K562 (cell line): ENCODE data around the gene PRR14. TPM values are rescaled to one million over a fixed set of nuclear protein-coding genes. Genes with fewer than 3 reads are reported as not detected.

Experiments
- AFF4 ChIP-seq: sonication (generic); formaldehyde crosslinking; IDR thresholded peaks from 2 replicates; pipeline ENCODE4 v1.8.0; 2023; ENCODE audit warnings: mild to moderate bottlenecking, missing genetic modification reagents
- ATF4 ChIP-seq: fragments of 450-650 bp; formaldehyde crosslinking; IDR thresholded peaks from 2 replicates; pipeline ENCODE4 v1.4.0; 2022; ENCODE audit warnings: mild to moderate bottlenecking, moderate library complexity
- BRD9 ChIP-seq: fragments of 450-650 bp; IDR thresholded peaks from 2 replicates; pipeline ENCODE4 v1.6.1; 2018; ENCODE audit warnings: low read depth; ENCODE audit not compliant: partially characterized antibody
- CREB3 ChIP-seq: fragments of 450-650 bp; conservative IDR thresholded peaks from 2 replicates; pipeline ENCODE4 v1.6.1; 2016; ENCODE audit warnings: missing genetic modification characterization, low read depth, mild to moderate bottlenecking, missing compliant biosample characterization, moderate library complexity
- EHMT2 ChIP-seq: fragments of 450-650 bp; IDR thresholded peaks from 2 replicates; pipeline ENCODE4 v1.6.1; 2018; ENCODE audit warnings: antibody characterized with exemption
- ELK3 ChIP-seq: fragments of 450-650 bp; formaldehyde crosslinking; IDR thresholded peaks from 2 replicates; pipeline ENCODE4 v1.4.0; 2020; ENCODE audit warnings: mild to moderate bottlenecking
- EWSR1 ChIP-seq: fragments of 450-650 bp; IDR thresholded peaks from 2 replicates; pipeline ENCODE4 v1.6.1; 2018; ENCODE audit warnings: borderline replicate concordance, mild to moderate bottlenecking, low read depth, moderate library complexity; ENCODE audit not compliant: partially characterized antibody
- GABPA ChIP-seq: fragments of 200-800 bp; sonication (Bioruptor generic); conservative IDR thresholded peaks from 2 replicates; pipeline ENCODE4 v1.6.1; 2016; ENCODE audit warnings: low read depth, missing genetic modification characterization, missing compliant biosample characterization
- GABPB2 ChIP-seq: fragments of 250-450 bp; sonication (Bioruptor Pico); conservative IDR thresholded peaks from 2 replicates; pipeline ENCODE4 v1.5.1; 2021; ENCODE audit warnings: mild to moderate bottlenecking
- MAFK ChIP-seq: IDR thresholded peaks from 2 replicates; pipeline ENCODE4 v1.6.1; 2011; ENCODE audit warnings: low read length, improper control_type of control experiment
- PRMT5 ChIP-seq: sonication (generic); formaldehyde crosslinking; IDR thresholded peaks from 2 replicates; pipeline ENCODE4 v1.5.0; 2020; ENCODE audit warnings: missing genetic modification reagents
- SAFB ChIP-seq: fragments of 200-400 bp; formaldehyde crosslinking; IDR thresholded peaks from 2 replicates; pipeline ENCODE4 v1.6.1; 2017; ENCODE audit warnings: low read depth, low read length, borderline replicate concordance
- SMAD4 ChIP-seq: fragments of 250-450 bp; sonication (Bioruptor Pico); conservative IDR thresholded peaks from 2 replicates; pipeline ENCODE4 v1.8.0; 2021; ENCODE audit warnings: inconsistent platforms, mild to moderate bottlenecking, moderate library complexity
- SMARCE1 ChIP-seq: fragments of 450-650 bp; IDR thresholded peaks from 2 replicates; pipeline ENCODE4 v1.7.1; 2016; ENCODE audit warnings: mild to moderate bottlenecking
- TCF7 ChIP-seq: sonication (generic); IDR thresholded peaks from 2 replicates; pipeline ENCODE4 v1.6.1; 2016; ENCODE audit warnings: antibody characterized with exemption, borderline replicate concordance
- ZNF280B ChIP-seq: fragments of 250-450 bp; sonication (Bioruptor Pico); IDR thresholded peaks from 2 replicates; pipeline ENCODE4 v1.5.1; 2021; ENCODE audit warnings: mild to moderate bottlenecking
- ZNF444 ChIP-seq: fragments of 250-450 bp; sonication (Bioruptor Pico); IDR thresholded peaks from 2 replicates; pipeline ENCODE4 v1.4.0; 2020; ENCODE audit warnings: mild to moderate bottlenecking, moderate library complexity
- polyA plus RNA-seq, 8 experiments: library from polyadenylated mRNA; depleted of rRNA in 4 of 8; stranded (reverse) in 5 of 8; unstranded in 3 of 8; fragments of >200 nt; fragmentation: Nextera tagmentation in 2 of 8; fragmentation: Illumina TruSeq in 1 of 8; extraction: Ambion mirVana in 2 of 8; extraction: Trizol in 1 of 8; gene quantifications; 2 replicates each; pipeline versions ENCODE4 v1.2.1 to v1.2.3, GENCODE V29; 2011 to 2014; ENCODE audit warnings: inconsistent platforms in 1 of 8, missing spikeins in 1 of 8
- total RNA-seq, 7 experiments: library from RNA; depleted of rRNA in 6 of 7; stranded (reverse); fragments of >200 nt in 6 of 7; fragmentation: Illumina TruSeq in 2 of 7; extraction: Trizol in 2 of 7; gene quantifications; 2 replicates each; pipeline versions ENCODE4 v1.2.1 to v1.2.3, GENCODE V29; 2011 to 2021; ENCODE audit warnings: low replicate concordance in 1 of 7

PRR14 gene
- total and polyA plus RNA-seq, 9 of the 15 experiments (the other 6 are each of a cell fraction or from before 2014, with no cell fraction given): 2.2 to 63.1 (median 11.5) TPM

GRCh38 chr16:30609926-30610839, 40.6 kb upstream of the PRR14 start, which contains the start of gene ZNF689 (continued):
- TF ChIP-seq AFF4 (CRISPR knock-in tag) (peak; percentile 44; the same call in 1 of the 2 replicates), ELK3 (CRISPR knock-in tag) (no peak), MAFK (no peak), ATF4 (CRISPR knock-in tag) (0 out of 2 replicates have a peak, but pooled peaks have one; percentile 18), BRD9 (peak; percentile 23), ZNF280B (no peak), SMARCE1 (no peak), EHMT2 (no peak), CREB3 (tag) (no peak), SMAD4 (CRISPR knock-in tag) (no peak; the same call in none of the 2 replicates), GABPB2 (CRISPR knock-in tag) (no peak), PRMT5 (CRISPR knock-in tag) (no peak; the same call in 1 of the 2 replicates), TCF7 (no peak), ZNF444 (CRISPR knock-in tag) (no peak), GABPA (tag) (peak; percentile 71), EWSR1 (no peak), SAFB (0 out of 2 replicates have a peak, but pooled peaks have one; percentile 2)
